HG03135 (cell line): ENCODE measurements around the gene NTM.

ENCODE experiments used
- ATAC-seq: cut with Tn5 transposase; IDR thresholded peaks from one replicate; pipeline ENCODE4 v1.9.1; 2021; ENCODE audit warnings: mild to moderate bottlenecking, moderate library complexity; ENCODE audit not compliant: unreplicated experiment

Gene NTM

GRCh38 chr11:131632971-131633370 lies 262.6 kb downstream of the NTM start:
- ATAC-seq, result no peak

GRCh38 chr11:131633921-131634715 lies 263.7 kb downstream of the NTM start:
- ATAC-seq, result no peak

- no peak for ATAC-seq
Measured at GRCh38 chr11:131637469-131638175, 267.2 kb downstream of the NTM start.

- no peak for ATAC-seq
Measured at GRCh38 chr11:131638889-131639288, 268.5 kb downstream of the NTM start.

GRCh38 chr11:131640320-131640719 lies 269.9 kb downstream of the NTM start:
- no peak for ATAC-seq

- no peak for ATAC-seq
Measured at GRCh38 chr11:131642756-131643531, 272.5 kb downstream of the NTM start.

- no peak for ATAC-seq
Measured at GRCh38 chr11:131644204-131644795, 273.9 kb downstream of the NTM start.

- ATAC-seq, result no peak
Measured at GRCh38 chr11:131645237-131645636, 274.8 kb downstream of the NTM start.

- no peak for ATAC-seq
Measured at GRCh38 chr11:131649856-131650255, 279.4 kb downstream of the NTM start.

- ATAC-seq, result no peak
Measured at GRCh38 chr11:131652231-131652630, 281.8 kb downstream of the NTM start.

GRCh38 chr11:131653260-131653659 lies 282.8 kb downstream of the NTM start:
- no peak for ATAC-seq

GRCh38 chr11:131654849-131655248 lies 284.4 kb downstream of the NTM start:
- ATAC-seq, result no peak

- ATAC-seq, result no peak
Measured at GRCh38 chr11:131656179-131656838, 285.9 kb downstream of the NTM start.

GRCh38 chr11:131656839-131657211 lies 286.4 kb downstream of the NTM start:
- no peak for ATAC-seq

- no peak for ATAC-seq
Measured at GRCh38 chr11:131658414-131658813, 288.0 kb downstream of the NTM start.

GRCh38 chr11:131658952-131659351 lies 288.5 kb downstream of the NTM start:
- no peak for ATAC-seq

- ATAC-seq, result no peak
Measured at GRCh38 chr11:131659931-131660330, 289.5 kb downstream of the NTM start.

GRCh38 chr11:131661132-131661531 lies 290.7 kb downstream of the NTM start:
- ATAC-seq, result no peak

GRCh38 chr11:131662317-131662972 lies 292.0 kb downstream of the NTM start:
- ATAC-seq, result no peak

- no peak for ATAC-seq
Measured at GRCh38 chr11:131662993-131663392, 292.6 kb downstream of the NTM start.
